Heart left ventricle (tissue), 16 donors: ENCODE measurements around the gene GALR2. TPM values are rescaled to one million over a fixed set of nuclear protein-coding genes. Genes with fewer than 3 reads are reported as not detected.

Experiments
- ATAC-seq, 4 donors: fragments of 200-7000 bp; cut with Tn5 transposase; one replicate each; pipeline ENCODE4 v1.9.1; 2020 to 2022; ENCODE audit warnings: moderate library complexity in 4 of 4, mild to moderate bottlenecking in 3 of 4, moderate number of reproducible peaks in 1 of 4
- DNase-seq, 5 donors: peaks; one replicate each; pipeline ENCODE4 v3.0.0-alpha.2; 2020
- H3K27ac ChIP-seq, 12 donors: fragments of 200-600 bp; sonication (generic) in 4 of 12; one replicate each; pipeline versions ENCODE4 v1.5.0 to v1.8.0; 2016 to 2022; ENCODE audit warnings: mild to moderate bottlenecking in 2 of 12
- H3K27me3 ChIP-seq, 9 donors: fragments of 200-600 bp; sonication (generic) in 2 of 9; one replicate each; pipeline versions ENCODE4 v1.5.1 to v1.8.0; 2016 to 2022; ENCODE audit warnings: mild to moderate bottlenecking in 3 of 9
- H3K36me3 ChIP-seq, 9 donors: fragments of 200-600 bp; sonication (generic) in 2 of 9; one replicate each; pipeline versions ENCODE4 v1.5.0 to v1.8.0; 2018 to 2022; ENCODE audit warnings: mild to moderate bottlenecking in 2 of 9
- H3K4me1 ChIP-seq, 12 donors: fragments of 200-600 bp; sonication (generic) in 4 of 12; one replicate each; pipeline versions ENCODE4 v1.5.0 to v1.8.0; 2016 to 2022; ENCODE audit warnings: mild to moderate bottlenecking in 3 of 12
- H3K4me3 ChIP-seq, 12 donors: fragments of 200-600 bp; sonication (generic) in 4 of 12; one replicate each; pipeline versions ENCODE4 v1.5.0 to v1.8.0; 2017 to 2022; ENCODE audit warnings: mild to moderate bottlenecking in 9 of 12, moderate library complexity in 4 of 12
- H3K9me3 ChIP-seq, 12 donors: fragments of 200-600 bp; sonication (generic) in 4 of 12; one replicate each; pipeline versions ENCODE4 v1.5.0 to v1.8.0; 2016 to 2022; ENCODE audit warnings: mild to moderate bottlenecking in 1 of 12
- CTCF ChIP-seq, 12 donors: fragments of 200-600 bp; sonication (generic) in 4 of 12; IDR thresholded peaks; one replicate each; pipeline versions ENCODE4 v1.5.0 to v1.8.0; 2018 to 2022; ENCODE audit warnings: antibody characterized with exemption in 12 of 12, mild to moderate bottlenecking in 5 of 12
- POLR2A ChIP-seq, 2 donors: fragments of 450-650 bp; IDR thresholded peaks; one replicate each; pipeline ENCODE4 v1.6.1; 2017; ENCODE audit warnings: antibody characterized with exemption in 2 of 2, mild to moderate bottlenecking in 2 of 2, moderate library complexity in 2 of 2
- WGBS, 4 donors: extraction: QIAGEN DNeasy Blood & Tissue Kit in 2 of 4; methylation state at CpG; one replicate each; pipeline versions ENCODE4 v1.1.5 to v1.1.7; 2013 to 2018; 5-methylcytosine and 5-hydroxymethylcytosine counted together
- intact Hi-C, 10 donors: fragments of 100-400 bp; cut with DNase I; formaldehyde crosslinking; loops; one replicate each; pipeline versions ENCODE4 v1.11.1 to v1.14.2; 2022
- polyA plus RNA-seq, 2 donors: library from polyadenylated mRNA; stranded (reverse); fragments of 200-250 nt; gene quantifications; one replicate each; pipeline ENCODE4 v1.2.3, GENCODE V29; 2013
- total RNA-seq, 9 donors: library from RNA; depleted of rRNA in 2 of 9; stranded (reverse); fragments of >200 nt in 2 of 9; fragmentation: NEBNext Ultra II Directional in 3 of 9; extraction: Animal tissue kit (Norgen Biotek cat#: 25700) in 3 of 9; gene quantifications; one replicate each; pipeline versions ENCODE4 v1.1.0 to v1.2.4, GENCODE V29; 2016 to 2023
- donor health status: ischemic (EF 13 %, LVEDD 7.1; RV severe dilation, severe dysfunction).
- donor health status: healthy with polysubstance abuse.
- donor health status: DM: no; HTN: yes; CAD: no.
- donor health status: DM: no; HTN: no; CAD: no.
- donor health status: ischemic (EF 25% LVEDD 6.9; RV normal size, moderate dysfunction).
- donor health status: ischemic (EF 25% LVEDD 5.7; RV mildly dilated, moderate dysfunction).
- donor health status: healthy.
- donor health status: DM: yes; HTN: yes; CAD: no.
- donor health status: ischemic (EF 35%, LVEDD 5.7; RV mildly dilated, moderate dysfunction).
- donor health status: nonischemic (EF 11% LVEDD 7.7; RV severe dilation, severe dysfunction).
- donor health status: DM: yes; HTN: yes; CAD: no.
- donor health status: PGD.
- donor health status: ischemic (EF 29% LVEDD 5.4; RV normal size, mild dysfunction).
- donor health status: nonischemic (EF 23%, LVEDD 6.1; RV moderate dilation, normal function).

Gene GALR2
- total and polyA plus RNA-seq, 11 donors: 0.18 TPM; not detected in 10

DNA sequence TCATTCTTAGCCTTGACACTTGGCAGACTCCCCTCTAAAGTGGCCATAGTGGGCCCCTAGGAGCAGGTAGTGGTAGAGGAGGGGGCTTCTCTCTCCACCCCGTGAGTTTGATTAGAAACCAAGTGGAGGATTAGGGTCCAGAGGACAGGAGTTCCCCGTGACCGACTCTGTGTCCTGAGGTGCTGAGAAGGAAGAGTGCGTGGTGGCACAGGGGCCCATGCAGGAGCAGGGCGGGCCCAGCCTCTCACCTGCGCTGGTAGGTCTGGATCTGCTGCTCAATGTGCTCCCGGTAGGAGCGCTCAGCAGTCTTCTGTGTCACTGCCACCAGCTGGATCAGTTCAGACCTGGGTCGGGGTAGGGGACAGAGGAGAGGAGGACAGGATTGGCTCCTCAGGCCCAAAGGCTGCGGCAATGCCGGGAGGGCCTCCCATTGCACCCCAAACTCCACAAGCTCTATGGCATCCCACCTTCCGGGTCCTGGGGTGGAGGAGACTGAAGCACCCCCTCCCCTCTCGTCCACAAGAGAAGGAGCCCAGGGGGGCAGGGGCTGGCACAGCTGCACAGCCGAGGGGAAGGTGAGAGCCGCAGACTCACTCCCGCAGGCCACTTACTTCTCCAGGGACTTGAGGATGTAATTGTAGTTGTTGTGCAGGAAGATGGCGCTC is 10.6 kb downstream of the GALR2 start:
- no peak overlapping the region for H3K4me3 ChIP-seq
- H3K27me3 ChIP-seq: peaks cover 0 to under 1% (median 0%) of the 10 kb centered on the region in 9 donors
- no peak for DNase-seq
- 80 to 85% (median 81%) methylated on average over 13 to 17 of the region's 17 CpGs for WGBS, 4 donors
- intact Hi-C loops: no loop called here
- no peaks in the 10 kb centered on the region for H3K9me3 ChIP-seq
- no peak for ATAC-seq
- H3K27ac ChIP-seq: no peak overlapping the region
- TF ChIP-seq CTCF (IDR thresholded peaks at IDR 0.05): no peak
- no peak for TF ChIP-seq POLR2A (IDR thresholded peaks at IDR 0.05)
- peaks cover 0 to 79% (median 73%) of the 10 kb centered on the region in 9 donors for H3K36me3 ChIP-seq
- peaks cover 0 to 12% (median under 1%) of the 10 kb centered on the region in 12 donors for H3K4me1 ChIP-seq

DNA sequence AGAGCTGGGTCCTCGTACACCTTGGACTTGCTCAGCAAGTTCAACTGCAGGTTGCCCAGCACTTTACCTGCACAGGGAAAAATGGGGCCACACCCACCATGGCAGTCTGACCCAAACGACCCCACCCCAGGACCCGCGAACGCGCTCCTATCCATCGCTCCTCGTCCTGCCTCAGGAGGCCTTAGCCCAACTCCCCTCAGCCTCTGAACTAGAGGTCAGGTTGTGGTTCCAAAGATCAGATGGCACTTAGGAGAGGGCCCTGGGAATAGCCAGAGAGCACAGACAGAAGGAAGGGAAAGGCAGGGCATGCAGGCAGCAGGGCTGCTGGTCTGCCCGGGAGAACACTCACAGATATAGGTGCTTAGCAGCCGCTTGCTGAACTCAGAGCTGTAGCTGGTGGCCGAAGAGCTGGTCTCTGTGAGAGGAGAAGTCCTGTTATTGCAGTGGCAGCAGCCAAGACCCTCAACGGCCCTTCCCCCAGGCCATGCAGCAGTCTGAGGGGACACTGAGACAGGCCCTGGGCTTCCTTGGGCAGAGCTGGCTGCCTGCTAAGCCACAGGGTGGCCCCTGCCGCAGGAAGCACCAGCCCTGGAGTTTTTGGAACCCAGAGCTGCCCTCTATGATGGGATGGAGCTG is 11.3 kb downstream of the GALR2 start:
- DNase-seq: no peak
- H3K4me1 ChIP-seq: peaks cover 0 to 7% (median 0%) of the 10 kb centered on the region in 12 donors
- no peaks in the 10 kb centered on the region for H3K27me3 ChIP-seq
- H3K4me3 ChIP-seq: no peak overlapping the region
- H3K27ac ChIP-seq: no peak overlapping the region
- H3K9me3 ChIP-seq: no peaks in the 10 kb centered on the region
- 87 to 93% (median 93%) methylated on average over 9 to 13 of the region's 13 CpGs for WGBS, 4 donors
- intact Hi-C loops: no loop called here
- H3K36me3 ChIP-seq: peaks cover 0 to 85% (median 80%) of the 10 kb centered on the region in 9 donors
- TF ChIP-seq CTCF (IDR thresholded peaks at IDR 0.05) (no peak), POLR2A (IDR thresholded peaks at IDR 0.05) (no peak)
- ATAC-seq: no peak

DNA sequence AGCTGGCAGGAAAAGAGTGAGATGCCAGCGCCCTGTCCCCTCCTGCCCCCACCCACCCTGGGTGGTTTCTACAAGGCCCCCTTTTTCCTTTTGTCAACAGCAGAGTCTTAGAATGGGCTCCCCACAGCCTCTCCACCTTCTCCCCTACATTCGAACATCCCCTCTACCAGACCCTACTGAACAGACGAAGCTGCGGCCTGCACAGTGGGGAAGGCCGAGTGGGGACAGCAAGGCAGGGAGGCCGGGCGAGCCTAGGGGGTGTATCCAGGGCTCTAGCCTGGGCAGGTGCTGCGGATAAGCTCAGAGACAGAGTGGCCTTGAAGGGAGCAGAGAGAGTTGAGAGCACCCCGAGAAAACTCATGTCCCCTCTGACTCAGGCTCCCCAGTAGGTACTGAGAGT is 11.8 kb downstream of the GALR2 start:
- Histone ChIP-seq H3K36me3 (peaks cover 0 to 91% (median 85%) of the 10 kb centered on the region in 9 donors), H3K27ac (no peak overlapping the region), H3K4me1 (peaks cover 0 to 7% (median 0%) of the 10 kb centered on the region in 12 donors), H3K27me3 (no peaks in the 10 kb centered on the region), H3K4me3 (no peak overlapping the region), H3K9me3 (no peaks in the 10 kb centered on the region)
- TF ChIP-seq POLR2A (IDR thresholded peaks at IDR 0.05) (no peak), CTCF (IDR thresholded peaks at IDR 0.05) (no peak)
- intact Hi-C loops: no loop called here
- 92 to 97% (median 96%) methylated on average over 9 of the region's 9 CpGs for WGBS, 4 donors
- DNase-seq: no peak
- no peak for ATAC-seq

DNA sequence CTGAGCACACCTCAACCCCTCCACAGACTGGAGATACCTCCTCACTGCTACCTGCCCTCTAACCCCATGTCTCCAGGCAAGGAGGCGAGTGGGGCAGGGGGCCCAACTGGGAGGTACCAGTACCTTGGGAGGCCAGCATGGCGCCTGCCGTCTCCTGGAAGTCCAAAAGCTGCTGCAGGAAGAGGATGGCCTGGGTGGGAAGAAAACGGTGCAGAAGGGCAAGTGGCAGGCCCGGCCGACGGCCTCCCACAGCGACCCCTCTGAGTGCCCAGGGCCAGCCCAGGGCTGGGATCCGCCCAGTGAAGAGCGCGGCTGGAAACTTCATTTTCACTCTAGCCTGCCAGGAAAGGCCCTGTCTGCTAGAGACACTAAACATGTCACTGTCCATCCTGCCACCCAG is 12.9 kb downstream of the GALR2 start:
- no peak for ATAC-seq
- no peak for TF ChIP-seq CTCF (IDR thresholded peaks at IDR 0.05)
- no peak for TF ChIP-seq POLR2A (IDR thresholded peaks at IDR 0.05)
- intact Hi-C loops: no loop called here
- Histone ChIP-seq H3K27ac (no peak overlapping the region), H3K27me3 (no peaks in the 10 kb centered on the region), H3K4me1 (peaks cover 0 to 7% (median 0%) of the 10 kb centered on the region in 12 donors), H3K36me3 (peaks cover 0 to 100% (median 87%) of the 10 kb centered on the region in 9 donors), H3K9me3 (no peaks in the 10 kb centered on the region), H3K4me3 (no peak overlapping the region)
- no peak for DNase-seq
- 74 to 100% (median 92%) methylated on average over 1 to 11 of the region's 11 CpGs for WGBS, 4 donors
